Measurements from ENCODE around the gene BBS9.

The BBS9 gene

GRCh38 chr7:33129806-33130153 is 416 bp downstream of the BBS9 start:
- TF ChIP-seq, protein P1, sequence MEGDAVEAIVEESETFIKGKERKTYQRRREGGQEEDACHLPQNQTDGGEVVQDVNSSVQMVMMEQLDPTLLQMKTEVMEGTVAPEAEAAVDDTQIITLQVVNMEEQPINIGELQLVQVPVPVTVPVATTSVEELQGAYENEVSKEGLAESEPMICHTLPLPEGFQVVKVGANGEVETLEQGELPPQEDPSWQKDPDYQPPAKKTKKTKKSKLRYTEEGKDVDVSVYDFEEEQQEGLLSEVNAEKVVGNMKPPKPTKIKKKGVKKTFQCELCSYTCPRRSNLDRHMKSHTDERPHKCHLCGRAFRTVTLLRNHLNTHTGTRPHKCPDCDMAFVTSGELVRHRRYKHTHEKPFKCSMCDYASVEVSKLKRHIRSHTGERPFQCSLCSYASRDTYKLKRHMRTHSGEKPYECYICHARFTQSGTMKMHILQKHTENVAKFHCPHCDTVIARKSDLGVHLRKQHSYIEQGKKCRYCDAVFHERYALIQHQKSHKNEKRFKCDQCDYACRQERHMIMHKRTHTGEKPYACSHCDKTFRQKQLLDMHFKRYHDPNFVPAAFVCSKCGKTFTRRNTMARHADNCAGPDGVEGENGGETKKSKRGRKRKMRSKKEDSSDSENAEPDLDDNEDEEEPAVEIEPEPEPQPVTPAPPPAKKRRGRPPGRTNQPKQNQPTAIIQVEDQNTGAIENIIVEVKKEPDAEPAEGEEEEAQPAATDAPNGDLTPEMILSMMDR (IDR thresholded peaks at IDR 0.05) = no peak
- no peaks in the 10 kb centered on the region for H3K9me3 ChIP-seq
- H3K4me3 ChIP-seq (ENCODE audit: low read depth in 1 of 2, low read length in 1 of 2) = peak overlapping the region; percentile 69 to 82
- H3K36me3 ChIP-seq = no peaks in the 10 kb centered on the region
- no peaks in the 10 kb centered on the region for H3K27me3 ChIP-seq
- H3K4me1 ChIP-seq (ENCODE audit: control insufficient read depth in 1 of 2, insufficient read depth in 1 of 2, low read depth in 1 of 2, low read length in 1 of 2) = peaks cover 10 to 17% of the 10 kb centered on the region in 2 experiments
- peak overlapping the region; percentile 82 for H3K27ac ChIP-seq

DNA sequence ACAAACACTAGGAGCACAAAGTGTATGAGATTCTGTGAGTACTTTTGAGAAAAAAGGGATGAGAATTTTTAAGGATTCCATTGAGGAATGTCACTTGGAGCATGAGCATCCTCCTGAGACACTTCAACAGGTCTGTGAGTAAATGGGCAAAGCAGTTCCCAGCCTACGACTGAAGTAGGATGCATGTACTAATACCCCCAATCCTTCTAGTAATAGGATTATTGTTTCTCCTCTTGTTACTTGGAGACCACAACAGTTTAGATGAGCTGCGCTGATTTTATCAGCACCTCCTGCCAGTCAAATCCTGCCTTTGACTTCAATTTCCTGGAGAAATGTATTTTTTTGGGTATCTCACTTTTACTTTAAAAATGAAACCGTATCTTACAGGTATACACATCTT is 820 bp downstream of the BBS9 start:
- H3K9me3 ChIP-seq = no peaks in the 10 kb centered on the region
- peak overlapping the region; percentile 69 to 82 for H3K4me3 ChIP-seq (ENCODE audit: low read depth in 1 of 2, low read length in 1 of 2)
- TF ChIP-seq, protein P1 (IDR thresholded peaks at IDR 0.05) = no peak
- peaks cover 10 to 17% of the 10 kb centered on the region in 2 experiments for H3K4me1 ChIP-seq (ENCODE audit: control insufficient read depth in 1 of 2, insufficient read depth in 1 of 2, low read depth in 1 of 2, low read length in 1 of 2)
- H3K36me3 ChIP-seq = no peaks in the 10 kb centered on the region
- H3K27me3 ChIP-seq = no peaks in the 10 kb centered on the region
- H3K27ac ChIP-seq = no peak overlapping the region

DNA sequence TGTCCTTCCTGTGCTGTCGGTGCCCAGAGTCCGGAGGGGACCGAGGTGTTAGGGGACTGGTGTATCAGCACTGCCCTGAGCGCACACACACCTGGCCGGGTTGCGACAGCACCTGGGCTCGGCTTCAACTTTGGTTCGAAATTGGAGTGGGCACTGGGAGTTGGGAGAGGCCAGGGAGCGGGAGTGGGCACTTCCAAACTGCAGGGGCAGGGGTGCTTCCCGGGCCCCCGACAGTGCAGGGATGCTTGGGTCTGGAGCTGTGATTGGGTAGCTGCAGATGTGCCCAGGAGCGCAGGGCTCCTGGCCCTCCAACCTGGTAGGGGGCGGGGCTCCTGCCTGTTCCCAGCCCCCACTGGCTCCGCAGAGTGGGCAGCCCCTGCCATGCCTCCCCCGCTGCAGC is 7.7 kb downstream of the BBS9 start:
- Histone ChIP-seq H3K27me3 (no peaks in the 10 kb centered on the region), H3K4me3 (ENCODE audit: low read depth in 1 of 2, low read length in 1 of 2) (no peak overlapping the region), H3K36me3 (no peaks in the 10 kb centered on the region), H3K4me1 (ENCODE audit: control insufficient read depth in 1 of 2, insufficient read depth in 1 of 2, low read depth in 1 of 2, low read length in 1 of 2) (no peaks in the 10 kb centered on the region), H3K9me3 (no peaks in the 10 kb centered on the region), H3K27ac (no peak overlapping the region)
- TF ChIP-seq, protein P1 (IDR thresholded peaks at IDR 0.05) = no peak

- Histone ChIP-seq H3K4me1 (ENCODE audit: control insufficient read depth in 1 of 2, insufficient read depth in 1 of 2, low read depth in 1 of 2, low read length in 1 of 2) (no peaks in the 10 kb centered on the region), H3K27me3 (no peaks in the 10 kb centered on the region), H3K9me3 (no peaks in the 10 kb centered on the region), H3K27ac (no peak overlapping the region), H3K4me3 (ENCODE audit: low read depth in 1 of 2, low read length in 1 of 2) (no peak overlapping the region), H3K36me3 (no peaks in the 10 kb centered on the region)
- TF ChIP-seq, protein P1 (IDR thresholded peaks at IDR 0.05) = no peak
Measured at GRCh38 chr7:33142585-33142984, 13.2 kb downstream of the BBS9 start.

DNA sequence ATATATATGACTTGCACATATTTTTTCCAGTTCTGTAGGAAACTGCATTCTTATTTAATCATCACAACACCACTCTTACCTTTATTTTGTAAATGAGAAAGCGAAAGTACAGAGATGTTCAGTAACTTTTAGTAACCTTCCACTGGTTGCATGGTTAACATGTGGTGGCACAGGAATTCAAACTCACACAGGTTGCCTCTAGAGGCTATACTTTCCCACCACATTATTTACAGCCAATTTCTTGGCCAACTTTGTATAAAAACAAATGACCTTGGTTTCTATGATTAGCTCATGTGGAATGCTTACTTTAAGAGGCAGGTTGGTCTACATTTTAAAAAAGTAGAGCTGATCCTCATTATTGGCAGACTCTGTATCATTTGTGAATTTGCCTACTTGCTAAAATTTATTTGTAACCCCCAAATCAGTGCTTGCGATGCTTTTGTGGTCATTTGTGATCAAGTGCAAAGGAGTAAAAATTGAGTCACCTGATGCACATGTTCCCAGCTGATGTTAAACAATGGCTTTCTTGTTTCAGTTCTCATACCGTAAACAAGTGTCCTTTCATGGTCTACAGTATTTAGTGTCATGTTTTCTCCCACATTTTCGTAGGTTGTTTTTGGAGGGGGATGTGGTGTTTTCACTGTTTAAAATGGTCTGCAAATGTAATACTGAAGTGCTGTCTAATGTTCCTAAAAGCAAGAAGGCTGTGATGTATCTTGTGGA is 14.8 kb downstream of the BBS9 start:
- no peaks in the 10 kb centered on the region for H3K36me3 ChIP-seq
- no peak overlapping the region for H3K4me3 ChIP-seq (ENCODE audit: low read depth in 1 of 2, low read length in 1 of 2)
- H3K9me3 ChIP-seq = no peaks in the 10 kb centered on the region
- no peaks in the 10 kb centered on the region for H3K27me3 ChIP-seq
- no peaks in the 10 kb centered on the region for H3K4me1 ChIP-seq (ENCODE audit: control insufficient read depth in 1 of 2, insufficient read depth in 1 of 2, low read depth in 1 of 2, low read length in 1 of 2)
- H3K27ac ChIP-seq = no peak overlapping the region
- TF ChIP-seq, protein P1 (IDR thresholded peaks at IDR 0.05) = no peak
